Inferior parietal cortex (tissue), 1 donor: ENCODE data around the gene ZBED4.

Experiments
- DNase-seq: peaks from one replicate; pipeline ENCODE4 v3.0.0-alpha.2; 2016; ENCODE audit errors: extremely low spot score

The ZBED4 gene

DNA sequence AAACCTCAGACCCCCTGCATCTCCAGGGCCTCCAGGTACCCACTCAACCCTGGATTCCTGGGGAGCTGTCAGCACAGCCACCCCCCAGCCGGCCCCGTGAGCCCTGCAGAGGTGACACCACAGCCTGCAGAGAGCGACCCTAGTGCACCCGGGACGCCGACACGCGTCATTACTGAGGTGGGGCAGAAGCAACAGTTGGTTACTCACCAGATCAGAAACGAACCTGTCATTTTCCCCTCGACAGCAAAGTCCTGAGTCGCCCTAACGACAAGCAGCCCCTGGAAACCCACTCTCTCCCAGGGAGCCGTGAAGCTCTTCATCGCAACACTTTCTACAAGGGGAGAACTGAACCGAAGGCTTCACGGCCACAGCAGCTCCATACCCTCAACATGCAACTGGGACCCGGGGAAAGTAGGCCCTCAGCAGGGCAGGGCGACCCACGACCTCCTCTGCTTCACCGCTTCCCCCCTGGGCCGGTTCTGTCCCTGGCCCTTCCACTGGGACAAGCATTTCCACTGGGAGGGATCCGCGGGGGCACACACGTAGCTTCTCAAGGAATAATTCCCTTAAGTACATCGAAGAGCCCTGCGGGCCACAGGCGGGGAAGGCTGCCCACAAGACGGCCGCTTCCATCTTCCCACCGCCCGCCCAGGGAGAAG lies 27.6 kb upstream of the ZBED4 start:
- no peak for DNase-seq

DNA sequence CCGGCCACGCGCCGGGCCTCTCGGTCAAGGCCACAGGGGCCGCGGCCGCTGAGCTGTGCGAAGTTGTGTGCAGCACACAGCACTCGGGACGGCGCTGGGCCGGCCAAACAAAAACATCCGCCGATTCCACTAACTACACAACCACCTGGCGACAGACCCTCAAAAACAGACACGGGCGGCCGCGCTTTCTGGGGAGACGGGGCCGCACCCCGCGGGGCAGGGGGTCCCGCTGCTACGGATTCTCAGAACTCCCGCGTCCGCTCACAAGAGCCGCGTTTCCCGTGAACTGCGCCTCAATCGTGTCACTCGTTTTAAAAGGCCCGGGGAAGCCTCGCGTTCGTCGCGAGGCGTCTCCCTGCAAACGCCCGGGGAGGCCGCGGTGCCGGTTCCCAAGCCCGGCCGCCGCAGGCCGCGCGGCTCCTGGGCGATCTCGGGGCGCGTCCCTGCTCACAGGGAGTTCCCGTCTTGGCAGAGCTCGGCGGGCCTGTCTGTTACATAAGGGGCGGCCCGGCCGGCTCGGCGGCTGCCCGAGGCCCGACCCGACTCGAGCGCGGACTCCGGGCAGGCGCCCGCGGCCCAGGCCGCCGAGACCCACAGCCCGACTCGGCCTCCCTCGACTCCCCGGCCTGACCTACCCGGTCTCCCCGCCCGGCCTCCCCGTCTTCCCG lies 26.9 kb upstream of the ZBED4 start:
- no peak for DNase-seq

DNA sequence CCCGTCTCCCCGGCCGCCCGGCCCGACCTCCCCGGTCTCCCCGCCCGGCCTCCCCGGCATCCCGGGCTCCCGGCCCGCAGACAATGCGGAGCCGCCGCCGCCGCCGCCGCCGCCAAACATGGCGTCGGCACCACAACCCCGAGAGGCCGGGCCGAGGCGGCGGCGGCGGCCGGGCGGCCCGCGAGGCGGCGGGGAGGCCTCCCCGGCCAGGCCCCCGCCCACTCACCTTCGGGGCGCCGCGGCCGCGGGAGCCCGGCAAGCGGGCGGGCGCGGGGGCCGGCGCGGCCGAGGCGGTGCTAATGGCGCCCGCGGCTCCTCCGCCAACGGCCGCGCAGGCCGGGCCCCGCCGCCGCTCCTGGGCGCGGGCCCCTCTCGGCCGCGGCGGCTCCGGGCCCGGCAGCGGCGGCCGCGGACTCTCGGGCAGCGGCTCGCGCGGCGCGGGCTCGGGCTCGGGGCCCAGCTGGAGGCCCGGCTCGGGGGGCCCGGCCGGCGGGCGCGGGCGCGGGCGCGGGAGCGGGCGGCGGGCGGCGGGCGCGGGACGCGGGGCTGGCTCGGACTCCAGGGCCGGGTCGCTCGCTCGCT lies 26.3 kb upstream of the ZBED4 start:
- DNase-seq = no peak

DNA sequence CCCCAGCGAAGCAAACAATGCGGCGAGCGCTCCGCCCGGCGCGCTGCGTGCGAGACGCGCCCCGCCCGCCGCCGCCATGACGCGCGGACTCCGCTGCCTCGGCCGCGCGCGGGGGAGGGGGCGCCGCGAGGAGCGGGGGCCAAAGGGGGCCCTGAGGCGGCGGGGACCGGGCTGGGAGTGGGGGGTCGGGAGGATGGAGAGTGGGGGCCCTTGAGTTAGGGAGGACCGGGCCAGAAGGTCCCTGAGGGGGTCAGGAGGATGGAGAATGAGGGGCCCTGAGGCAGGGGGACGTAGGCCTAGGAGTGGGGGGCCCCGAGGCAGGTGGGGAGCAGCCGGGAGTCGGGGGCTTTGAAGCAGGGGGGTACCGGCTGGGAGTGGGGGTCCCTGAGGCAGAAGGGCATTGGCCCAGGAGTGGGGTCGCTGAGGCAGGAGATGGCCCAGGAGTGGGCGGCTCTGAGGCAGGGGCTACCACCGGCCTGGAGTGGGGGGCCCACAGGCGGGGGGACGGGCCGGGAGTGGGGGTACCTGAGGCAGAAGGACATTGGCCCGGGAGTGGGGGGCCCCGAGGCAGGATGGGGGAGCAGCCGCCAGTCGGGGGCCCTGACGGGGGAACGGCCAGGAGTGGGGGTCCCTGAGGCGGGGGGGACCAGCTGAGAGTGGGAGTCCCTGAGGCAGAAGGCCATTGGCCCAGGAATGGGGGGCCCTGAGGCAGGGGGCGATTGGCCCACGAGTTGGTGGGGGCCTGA lies 25.6 kb upstream of the ZBED4 start, which contains the start of gene BRD1:
TSS of gene BRD1 (minus strand) at position 21 of the 746 bp plus-strand sequence. CDS start 3,556 bp downstream, outside the sequence.
- DNase-seq = peak; percentile 42

DNA sequence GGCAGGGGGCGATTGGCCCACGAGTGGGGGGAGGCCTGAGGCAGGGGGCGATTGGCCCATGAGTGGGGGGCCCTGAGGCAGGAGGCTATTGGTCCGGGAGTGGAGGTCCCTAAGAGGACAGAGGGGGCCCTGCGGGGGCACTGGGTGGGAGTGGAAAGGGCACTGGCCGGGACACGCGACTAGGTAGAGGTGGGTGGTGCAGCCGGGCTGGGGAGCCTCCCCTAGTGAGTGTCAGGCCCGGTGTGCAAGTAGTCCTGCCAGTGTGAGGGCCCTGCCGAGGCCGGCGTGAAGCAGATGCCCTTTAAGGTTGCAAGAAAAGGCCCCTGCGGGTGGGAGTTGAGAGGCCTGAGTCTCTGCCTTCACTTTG lies 25.1 kb upstream of the ZBED4 start:
- DNase-seq = no peak

DNA sequence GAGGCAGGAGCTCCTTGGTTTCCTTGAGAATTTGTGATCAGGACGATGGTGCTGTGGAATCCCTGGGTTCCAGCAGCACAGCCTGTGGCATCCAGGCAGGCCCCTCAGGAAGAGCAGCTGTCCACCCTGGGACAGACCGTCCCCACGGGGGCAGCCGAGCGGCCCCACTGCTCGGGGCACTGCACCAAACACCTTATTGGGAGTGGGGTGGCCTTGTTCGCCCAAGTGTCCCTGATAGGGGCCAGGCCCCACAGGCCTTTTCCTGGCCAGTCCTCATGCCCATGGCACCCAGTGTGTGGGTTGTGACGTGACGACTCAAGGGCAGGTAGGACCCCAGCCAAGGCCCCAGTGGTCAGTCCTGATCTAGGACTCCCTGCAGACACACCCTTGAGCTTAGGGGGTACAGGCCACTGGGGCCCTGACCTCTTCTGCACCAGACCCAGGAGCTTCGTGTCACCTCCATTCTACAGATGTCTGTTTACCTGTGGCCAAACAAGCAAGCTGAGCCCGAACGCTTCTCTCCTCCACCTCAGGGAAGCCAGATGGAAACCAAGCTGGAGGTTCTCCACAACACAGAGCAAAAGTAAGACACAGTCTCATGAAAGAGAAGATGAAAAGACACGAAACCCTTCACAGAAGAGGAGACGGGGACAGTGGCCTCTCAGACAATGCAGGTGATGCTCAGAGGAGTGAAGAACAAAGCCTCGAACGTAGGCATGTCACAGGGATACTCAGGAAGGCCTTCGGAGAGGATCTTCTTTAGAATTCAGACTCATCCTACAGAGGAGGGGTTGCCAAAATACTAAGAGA lies 24.4 kb upstream of the ZBED4 start:
- DNase-seq = no peak

DNA sequence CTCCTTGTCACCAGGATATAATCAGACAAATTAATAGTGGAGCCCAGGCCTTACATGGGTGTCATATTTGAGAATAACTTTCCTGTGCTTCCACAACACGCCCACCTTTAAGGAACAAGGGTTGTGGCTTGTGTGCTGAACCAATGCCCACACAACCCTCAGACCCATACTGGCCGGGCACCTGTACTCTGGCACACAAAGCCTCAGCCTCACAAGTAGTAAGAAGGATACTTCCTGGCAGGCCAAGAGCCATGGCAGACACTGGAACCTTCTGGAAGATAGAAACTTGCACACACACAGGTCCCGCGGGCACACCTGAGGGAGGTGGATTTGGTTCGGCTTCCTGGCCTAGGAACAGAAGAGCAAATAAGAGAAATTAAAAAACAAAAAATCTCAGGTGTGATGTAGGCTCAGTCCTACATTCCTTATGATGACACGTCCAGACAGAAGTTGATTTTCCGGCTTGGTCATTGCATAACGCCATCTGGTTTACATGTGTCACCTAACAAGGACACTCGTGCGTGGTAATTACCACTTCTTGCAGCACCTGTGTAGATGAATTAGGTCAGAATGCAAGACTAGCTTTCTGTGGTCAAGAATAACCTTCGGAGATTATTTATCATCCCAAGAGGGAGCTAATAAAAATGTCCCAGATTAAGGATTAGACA lies 20.2 kb upstream of the ZBED4 start:
- DNase-seq = no peak

DNA sequence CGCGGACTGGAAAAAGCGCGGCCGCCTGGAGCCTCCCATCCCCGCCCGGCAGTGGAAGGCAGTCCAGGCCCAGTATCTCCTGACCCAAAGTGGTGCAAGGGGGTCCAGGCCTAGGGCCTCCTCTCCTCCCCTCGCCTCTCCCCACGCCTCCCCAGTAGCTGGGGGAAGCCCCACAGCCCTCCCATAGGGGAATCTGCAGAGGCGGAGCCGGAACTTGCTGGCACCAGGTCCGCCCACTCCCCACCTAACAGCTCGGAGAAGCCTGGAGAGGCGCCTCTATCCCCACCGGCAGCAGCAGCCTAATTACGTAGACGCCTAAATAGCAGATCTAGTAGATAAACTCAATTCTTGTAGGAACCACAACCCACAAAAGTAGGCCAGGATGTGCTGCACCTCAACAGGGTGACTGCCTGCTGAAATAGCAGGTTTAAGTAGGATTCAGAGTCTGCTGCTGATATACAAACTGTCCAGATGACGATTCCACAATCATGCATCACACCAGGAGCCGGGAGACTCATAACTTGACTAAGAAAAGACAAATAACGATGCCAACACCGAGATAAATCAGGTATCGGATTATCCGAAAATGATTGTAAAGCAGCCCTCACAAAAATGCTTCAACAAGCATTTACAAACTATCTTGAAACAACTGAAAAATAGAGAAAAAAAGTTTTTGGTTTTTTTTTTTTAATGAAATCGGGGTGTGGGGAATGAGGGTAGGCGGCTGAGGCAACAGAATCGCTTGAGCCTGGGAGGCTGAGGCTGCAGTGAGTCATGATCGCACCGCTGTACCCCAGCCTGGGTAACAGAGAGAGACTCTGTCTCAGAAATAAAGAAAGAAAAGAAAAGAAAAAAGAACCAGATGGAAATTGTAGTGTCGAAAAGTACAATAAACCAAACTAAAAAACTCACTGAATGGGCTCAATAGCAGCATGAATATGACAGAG lies 14.6 kb upstream of the ZBED4 start:
- DNase-seq = no peak

DNA sequence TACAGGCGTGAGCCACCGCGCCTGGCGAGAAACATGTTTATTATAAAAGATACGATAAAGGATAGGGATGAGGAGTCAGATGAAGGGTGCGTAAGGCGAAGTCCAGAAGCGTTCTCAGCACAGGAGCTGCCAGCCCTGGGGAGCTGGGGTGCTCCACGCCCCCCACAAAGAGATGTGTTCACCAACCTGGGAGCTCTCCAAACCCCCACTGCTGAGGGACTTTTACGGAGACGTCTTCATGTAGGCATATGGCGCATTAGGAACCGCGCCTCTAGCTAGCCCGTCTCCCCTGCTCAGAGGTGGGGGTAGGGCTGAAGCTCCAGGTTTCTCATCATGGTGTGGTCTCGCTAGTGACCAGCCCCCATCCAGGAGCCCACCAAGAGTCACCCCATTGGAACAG lies 8.4 kb upstream of the ZBED4 start:
- no peak for DNase-seq

DNA sequence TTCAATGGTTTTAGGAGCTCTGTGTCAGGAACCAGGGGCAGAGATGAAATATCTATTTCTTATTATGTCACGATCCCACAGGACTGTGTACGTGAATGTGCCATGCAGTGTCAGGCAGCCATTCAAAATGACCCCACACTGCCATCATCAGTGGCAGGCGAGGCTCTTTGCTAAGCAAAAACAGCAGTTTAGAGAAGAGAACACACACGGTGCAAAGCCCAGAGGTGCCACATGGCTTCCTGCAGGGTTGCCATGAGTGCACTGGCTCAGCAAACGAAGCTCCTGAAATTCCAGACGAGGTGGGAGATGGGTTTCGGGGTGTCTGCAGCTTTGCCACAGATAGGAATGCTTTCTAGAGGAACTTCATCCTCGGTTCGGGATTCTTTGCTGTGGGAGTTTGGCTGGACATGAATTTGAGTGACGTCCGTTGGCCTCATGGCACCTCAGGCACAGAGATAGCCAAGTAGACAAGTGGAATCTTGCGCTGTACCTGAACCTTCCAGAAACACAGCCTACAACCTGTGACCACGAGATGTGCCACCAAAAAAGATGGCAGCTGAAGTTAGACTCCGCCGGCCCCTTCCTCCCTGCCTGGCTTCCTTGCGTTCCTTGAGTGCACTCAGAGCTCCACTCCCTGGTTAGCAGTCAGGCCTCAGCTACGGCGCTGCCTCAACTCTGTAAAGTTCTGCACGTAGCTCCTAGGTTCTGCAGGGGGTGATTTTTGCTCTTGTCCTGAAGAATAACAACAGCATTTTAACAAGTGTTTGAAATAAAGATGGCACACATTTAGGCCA lies 7.8 kb upstream of the ZBED4 start:
- no peak for DNase-seq

DNA sequence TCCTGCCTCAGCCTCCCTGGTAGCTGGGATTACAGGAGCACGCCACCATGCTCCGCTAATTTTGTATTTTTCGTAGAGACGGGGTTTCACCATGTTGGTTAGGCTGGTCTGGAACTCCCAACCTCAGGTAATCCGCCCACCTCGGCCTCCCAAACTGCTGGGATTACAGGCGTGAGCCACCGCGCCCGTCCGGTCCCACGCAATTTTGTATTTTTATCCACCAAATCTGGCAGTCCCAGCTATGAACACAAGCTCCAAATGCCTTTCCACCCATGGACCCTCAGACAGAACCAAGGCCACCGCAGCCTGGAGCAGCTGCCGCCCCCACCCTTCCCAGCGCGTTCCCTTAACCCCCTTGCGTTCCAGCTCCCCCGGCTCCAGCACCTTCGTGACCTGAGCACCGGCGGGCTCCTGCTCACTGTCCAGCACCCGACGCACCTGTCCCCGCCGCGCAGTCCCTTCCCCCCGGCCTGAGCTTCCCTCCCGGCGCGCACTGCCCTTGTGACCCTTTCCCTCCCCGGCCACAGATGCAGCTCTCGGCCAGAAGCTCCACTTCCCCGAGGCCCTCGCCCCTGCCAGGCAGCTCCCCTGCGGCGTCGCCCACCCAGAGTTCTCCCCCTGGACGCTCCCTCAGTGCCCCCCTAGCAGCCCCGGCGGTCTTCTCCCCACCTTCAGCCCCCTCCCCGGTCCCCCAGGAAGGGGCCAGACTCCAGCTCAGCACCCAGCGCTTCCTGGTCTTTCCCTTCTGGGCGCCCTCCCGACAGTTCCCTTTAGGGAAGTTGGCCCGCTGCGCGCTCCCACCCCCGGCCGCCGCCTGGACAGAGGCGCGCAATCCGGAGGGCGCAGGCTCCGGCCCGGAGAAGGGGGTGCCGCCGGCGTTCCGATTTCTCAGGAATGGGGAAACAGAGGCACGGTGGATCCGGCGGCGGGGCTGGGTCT lies 5.6 kb upstream of the ZBED4 start:
- no peak for DNase-seq

DNA sequence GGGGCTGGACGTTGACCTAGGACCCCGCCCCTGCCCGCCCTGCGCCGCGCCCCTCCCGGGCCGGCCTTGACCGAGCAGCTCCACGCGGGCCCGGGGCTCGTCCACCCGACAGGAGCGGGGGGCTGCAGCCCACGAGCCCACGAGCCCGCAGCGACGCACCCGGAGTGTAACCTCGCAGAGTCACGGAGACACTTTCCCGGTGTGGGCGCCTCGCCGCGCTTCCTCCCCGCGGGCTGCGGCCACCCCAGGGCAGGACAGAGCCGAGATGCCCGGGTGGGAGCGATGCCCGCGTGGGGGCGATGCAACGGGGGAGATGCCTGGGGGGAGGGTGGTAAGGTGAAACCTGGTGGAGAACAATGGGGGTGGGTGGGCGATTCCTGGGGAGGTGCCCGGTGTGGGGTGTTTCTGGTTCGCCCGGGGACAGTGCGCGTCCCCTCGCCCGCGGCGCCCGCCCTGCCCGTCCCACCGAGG lies 4.9 kb upstream of the ZBED4 start:
- no peak for DNase-seq

DNA sequence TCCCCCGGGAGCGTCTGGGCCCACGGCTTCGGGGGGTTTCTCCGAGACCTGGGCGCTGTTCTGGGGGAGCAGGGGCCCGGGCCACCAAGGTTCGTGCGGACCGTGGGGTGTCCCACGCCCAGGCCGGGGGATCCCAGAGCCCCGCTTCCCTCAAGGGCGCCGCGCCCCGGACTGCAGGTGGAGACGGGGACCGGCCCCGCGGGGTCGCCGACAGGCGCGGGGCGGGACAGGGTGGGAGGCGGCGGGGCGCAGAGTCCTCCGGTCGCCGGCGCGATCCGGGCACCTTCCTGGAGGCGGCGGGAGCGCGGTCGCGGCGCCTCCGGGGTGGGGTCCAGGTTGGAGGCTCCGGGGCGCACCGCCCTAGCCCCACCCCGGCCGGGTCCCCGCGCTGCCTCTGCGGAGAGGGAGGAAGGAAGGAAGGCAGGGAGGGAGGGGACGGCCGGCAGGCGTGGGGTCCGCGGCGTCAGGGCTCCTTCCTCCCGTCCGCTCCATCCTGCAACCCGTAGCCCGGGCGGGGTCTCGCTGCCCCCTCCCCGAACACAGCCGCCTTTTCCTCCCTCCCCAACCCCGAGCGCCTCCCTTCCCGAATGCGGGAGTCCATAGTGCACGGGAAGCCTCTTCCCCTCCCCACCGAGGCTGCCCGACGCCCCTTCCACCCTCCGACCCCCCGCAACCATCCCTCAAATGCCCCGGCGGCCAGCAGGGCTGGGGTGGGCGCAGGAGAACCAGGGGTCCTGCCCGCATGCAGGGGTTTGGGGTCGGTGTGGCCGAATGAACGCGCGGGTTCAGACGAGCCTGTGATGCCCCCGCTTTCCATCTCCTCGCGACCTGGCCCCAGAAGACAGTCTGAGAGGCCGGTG lies 4.3 kb upstream of the ZBED4 start:
- DNase-seq = no peak

DNA sequence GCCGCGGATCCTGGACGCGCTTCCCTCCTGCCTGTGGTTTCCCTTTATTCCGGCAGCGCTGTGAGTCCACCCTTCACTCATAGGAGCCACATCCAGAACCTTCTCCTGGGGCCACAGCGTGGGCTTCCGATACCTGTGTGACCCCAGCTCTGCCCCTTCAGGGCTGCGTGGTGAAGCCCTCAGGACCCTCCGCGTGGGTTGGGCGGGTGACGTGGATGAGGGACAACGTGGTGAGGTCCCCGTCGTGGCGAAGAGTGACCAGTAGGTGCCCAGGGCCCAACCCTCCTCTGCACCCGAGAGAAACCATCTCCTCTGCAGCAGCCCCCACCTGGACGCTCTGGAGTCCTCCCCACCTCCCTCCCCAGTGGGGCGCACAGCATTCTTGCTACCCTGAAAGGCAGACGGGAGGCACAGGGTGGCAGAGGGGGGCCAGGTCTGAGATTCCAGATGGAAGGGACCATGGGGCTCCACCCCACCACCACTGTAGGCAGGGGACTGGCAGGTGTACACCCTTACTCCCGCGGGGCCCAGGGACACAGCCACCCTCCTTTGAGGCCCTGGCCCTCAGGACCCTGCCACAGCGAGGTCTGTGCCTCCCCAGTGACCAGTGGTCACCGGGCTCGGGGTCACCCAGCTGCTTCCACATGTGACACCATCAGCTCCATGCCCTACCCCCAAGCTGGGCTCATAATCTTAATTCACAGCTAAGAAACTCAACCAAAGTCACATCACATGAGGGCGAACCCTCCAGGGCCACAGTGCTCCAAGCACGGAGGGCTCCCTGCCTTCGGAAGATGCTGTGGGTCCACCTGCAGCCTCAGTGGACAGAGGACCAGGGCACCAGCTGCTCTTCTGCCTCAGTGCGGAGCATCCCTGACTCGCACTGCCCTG lies 3.4 kb upstream of the ZBED4 start:
- no peak for DNase-seq

DNA sequence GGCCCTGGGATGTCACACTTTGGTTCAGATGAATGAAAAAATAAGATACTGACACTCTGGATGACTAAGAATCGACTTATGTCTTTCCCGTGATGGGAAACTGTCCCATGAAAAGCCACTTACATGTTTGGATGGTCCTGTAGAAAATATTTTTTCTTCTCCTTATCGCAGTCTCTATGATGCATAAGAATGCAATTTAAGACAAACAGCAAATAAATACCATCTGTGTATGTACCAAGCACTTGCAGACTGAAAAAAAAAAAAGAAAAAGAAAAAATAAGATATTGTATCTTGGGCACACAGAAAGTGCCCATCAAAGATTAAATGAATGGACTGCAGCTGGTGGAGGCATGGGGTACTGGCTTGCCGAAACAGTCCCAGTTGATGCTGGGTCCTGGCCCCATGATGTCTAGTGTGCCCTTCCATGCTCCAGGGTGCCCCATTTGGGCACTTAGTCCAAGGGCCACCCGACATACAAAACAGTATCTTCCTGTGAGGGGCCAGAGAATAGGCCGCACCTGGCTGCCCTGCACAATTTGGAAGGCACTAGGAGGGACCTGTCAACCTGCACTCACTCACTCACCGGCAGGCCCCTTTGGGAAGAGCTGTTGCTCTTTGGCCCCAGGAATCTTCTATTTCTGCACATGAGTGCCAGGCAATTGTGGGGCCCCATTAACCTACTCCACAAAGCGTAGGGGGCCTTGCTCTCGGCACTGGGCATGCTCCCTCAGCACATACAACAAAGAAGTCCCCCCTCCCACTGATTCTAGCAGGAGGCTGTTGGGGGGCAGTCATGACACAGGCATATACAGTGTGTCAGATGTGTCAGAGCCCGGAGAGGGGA lies 2.5 kb upstream of the ZBED4 start:
- DNase-seq = no peak
